HG02981 (cell line): ENCODE measurements around the gene NFRKB.
"Not testable (repeated sequence)": the region's sequence is repeated elsewhere in the genome, so short reads cannot be mapped to it uniquely, and the experiment has no call there.

Experiments
- ATAC-seq: cut with Tn5 transposase; IDR thresholded peaks from one replicate; pipeline ENCODE4 v1.9.1; 2021; ENCODE audit warnings: mild to moderate bottlenecking, moderate library complexity; ENCODE audit not compliant: unreplicated experiment

The NFRKB gene

DNA sequence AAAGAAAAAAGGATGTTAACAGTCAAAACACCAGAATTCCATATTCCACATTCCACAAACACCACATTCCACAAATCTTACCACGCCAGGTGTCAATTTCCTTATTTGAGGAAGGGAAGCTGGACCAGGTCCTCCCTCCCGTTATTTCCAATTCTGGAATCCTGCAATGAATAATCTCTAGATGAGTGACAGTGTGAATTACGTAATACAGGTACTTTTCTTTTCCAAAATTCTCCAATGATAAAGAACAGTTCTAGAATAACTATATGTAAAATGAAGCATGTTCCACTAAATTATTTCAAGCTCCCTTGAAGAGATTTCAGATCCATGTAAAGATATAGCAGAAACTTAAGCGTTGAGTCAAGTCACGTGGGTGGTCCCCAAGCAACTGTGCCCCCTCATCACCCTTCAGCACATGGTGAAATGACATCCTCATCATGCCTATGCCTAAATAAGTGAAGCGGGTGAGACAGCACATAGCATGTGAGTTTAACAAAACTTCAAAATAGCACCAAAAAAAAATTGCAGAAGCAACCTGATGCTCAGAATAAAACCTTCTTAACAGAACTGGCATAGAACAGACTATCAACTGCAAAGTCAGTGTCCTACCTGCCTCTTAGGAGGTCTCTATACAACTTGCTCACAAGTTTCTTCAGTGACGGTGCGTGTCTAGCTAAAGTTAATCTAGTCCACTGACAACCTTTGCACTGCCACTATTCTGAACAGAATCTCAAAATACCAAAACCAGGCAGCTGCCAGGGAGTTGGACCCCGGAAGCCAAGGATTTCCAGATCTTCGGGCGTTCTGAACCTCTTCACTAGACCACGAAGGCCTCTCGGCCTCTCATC is 876 bp downstream of the NFRKB start:
- ATAC-seq, result peak; percentile 14

DNA sequence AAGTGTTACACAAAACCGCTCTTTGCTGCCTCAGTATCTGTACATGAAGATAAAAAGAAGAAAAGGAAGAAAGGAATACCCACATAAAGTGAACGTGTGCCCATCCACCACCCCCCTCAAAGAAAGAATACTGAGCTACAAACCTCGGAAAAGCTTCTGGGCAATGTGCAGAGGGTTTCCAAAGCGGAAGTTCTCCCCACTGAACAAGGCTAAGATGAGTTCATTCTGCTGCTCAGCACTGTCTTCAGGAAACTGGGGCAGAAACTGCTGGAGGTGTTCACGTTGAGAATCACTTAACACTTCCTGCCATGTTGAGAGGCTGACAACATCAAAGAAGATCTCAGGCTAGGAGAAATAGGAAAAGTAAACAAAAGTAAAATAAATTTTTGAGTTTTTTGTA is 6.9 kb downstream of the NFRKB start:
- ATAC-seq, result no peak

DNA sequence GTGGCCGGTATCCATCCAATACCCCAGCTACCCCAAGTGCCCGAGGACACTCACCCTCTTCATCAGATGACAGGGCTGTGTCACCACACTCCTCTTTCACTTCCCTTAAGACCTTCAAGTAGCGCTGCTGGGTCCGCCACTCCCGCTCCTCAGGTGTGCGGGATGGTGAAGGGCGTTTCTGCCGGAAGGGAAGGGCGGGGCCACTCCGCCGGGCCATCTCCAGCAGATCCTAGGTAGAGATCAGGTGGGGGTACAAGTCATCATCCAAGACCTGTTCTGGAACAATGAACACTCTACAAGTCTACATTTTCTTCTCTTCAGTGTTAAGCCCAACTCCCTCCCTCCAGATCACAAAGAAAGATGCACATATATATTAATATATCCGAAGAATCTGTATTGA is 10.0 kb downstream of the NFRKB start:
- no peak for ATAC-seq

DNA sequence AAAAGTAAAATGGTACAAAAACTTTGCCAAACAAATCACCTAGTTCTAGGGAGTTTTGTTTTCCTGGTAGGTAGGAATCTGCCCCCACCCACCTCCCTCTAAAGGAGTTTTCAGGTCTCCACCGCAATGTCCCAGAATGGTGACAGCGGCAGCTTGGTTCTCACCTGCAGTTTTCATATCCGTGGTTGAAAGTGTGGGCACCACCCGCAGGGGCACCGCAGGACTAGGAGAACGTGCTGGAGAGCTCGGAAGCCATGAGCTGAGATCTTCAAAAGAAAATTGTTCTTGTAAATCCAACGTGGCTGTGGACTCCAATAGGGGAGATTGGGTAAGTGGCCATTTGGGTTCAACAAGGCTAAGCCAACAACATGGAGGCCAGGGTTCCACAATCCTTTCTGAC is 10.8 kb downstream of the NFRKB start:
- no peak for ATAC-seq

DNA sequence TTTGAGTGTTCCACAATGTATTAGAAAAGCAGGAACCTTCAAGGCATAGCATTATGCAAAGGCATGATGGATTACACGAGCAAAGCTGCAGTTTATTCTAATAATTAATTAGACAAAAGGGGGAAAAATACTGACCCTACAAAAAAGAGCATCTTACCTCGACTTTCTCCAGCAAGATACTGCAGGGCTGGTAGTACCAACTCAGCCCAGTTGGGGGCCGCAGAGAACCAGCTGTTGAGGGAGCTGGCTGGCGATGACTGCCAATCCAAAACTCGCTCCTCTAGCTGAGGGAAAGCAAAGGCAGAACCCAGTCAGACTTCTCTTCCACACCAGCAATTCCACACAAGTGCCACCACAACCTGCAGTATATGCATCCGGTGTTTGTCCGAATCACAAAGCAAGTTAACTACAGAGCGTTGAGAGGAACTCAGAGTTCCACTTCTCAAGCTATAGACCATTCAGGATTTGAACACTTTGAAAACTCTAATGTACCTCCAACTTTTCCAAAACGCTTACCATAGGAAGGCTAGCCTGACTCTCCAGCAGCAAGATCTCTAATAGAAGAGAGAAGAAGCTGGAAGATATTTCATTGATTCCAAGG is 13.7 kb downstream of the NFRKB start:
- ATAC-seq, result peak; percentile 79

DNA sequence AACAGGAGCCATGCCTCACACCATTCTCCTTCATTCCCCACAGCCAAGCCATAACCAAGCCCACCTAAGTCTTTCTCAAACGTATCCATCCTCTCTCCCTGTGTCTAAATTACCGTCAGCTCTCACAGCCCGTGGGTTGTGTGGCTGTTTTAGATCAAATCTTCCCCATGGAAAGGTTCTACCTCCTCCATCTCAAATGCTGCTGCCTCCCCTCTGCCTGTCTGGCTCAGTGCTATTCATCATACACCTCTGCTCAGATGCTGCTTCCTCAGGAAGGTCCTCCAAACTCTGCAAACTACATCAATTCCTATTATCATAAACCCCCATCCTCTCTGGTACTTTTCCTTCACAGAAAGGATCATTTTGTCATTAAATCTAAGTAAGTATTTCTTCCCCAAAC is 15.1 kb downstream of the NFRKB start:
- no peak for ATAC-seq

DNA sequence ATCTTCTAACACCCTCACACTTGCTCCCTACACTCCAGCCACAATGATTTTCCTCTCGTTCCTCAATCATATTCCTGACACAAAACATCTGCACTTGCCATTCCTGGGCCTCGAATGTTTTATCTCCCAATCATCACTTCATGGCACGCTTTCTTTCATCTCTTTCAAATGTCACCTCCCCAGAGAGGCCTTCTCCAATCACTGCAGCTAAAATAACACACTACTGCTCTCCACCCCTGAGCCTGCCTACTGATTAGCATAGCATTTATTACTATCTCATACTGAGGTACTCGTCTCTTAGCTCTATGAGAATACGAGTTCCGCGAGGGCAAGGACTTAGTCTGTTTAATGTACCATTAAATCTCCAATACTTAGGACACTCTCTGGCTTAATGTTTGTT is 23.5 kb downstream of the NFRKB start:
- no peak for ATAC-seq

DNA sequence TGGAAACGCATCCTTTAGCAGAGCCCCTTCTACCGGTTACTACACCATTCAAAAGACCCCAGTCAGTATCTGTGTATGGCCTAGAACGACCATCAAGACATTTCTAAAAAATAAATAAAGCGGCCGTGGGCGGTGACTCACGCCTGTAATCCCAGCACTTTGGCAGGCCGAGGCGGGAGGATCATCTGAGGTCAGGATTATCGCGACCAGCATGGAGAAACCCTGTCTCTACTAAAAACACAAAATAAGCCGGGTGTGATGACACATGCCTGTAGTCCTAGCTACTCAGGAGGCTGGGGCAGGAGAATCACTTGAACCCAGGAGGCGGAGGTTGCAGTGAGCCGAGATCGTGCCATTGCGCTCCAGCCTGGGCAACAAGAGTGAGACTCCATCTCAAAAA is 26.8 kb downstream of the NFRKB start:
- ATAC-seq, result not testable (repeated sequence)

DNA sequence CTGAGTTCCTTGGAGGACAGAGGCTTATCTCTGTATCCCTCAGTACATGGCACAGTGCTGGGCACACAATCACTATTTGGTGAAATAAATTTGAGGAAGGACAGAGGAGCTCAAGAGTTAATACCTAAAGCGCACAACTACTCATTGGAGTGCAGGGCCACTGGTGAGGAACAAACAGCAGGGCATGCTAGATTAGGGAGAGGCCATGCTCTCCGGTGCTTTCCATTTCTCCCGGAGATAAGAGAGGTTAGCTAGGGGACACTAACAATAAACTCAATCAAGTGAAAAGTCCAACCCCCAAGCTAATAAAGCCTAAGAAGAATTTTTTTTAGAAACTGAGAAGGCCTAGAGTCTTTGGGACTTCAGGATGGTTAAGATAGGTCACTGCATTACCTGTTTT is 29.1 kb downstream of the NFRKB start:
- no peak for ATAC-seq

DNA sequence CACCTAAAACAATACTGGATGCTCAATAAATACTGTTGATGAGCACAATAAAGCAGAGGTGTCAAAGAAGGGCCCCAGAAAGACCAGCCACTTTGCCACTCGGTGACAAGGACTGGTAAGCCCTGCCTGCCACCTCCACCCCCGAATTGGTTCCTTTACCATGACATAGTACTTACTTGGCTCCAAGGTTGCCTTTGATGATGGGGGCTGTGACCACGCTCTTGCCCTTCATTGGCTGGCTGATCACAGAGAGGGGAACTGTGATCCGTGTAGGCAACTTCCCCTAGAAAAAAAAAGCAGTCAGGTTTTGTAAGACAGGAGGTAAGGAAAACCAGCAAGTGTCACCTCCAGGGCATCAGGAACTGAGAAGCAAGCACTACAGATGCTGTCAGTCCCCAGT is 29.7 kb downstream of the NFRKB start:
- no peak for ATAC-seq

DNA sequence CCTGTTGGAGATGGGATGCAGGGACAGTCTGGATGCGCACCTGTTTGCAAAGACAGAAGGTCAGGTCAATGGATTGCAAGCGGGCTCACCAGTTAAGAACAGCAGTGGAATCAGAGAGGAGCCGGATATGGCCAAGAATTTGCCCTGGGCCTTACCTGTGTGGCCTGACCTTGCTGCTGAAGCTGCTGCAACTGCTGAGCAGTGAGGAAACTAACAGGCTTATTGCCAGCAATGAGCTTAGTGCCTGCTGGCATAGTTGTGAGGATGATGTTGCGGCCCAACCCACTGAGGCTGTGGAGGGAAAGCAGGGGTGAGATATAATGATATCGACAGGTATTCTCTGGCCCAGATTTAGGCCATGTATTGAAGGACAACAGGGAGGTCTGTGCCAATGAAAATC is 30.6 kb downstream of the NFRKB start:
- no peak for ATAC-seq

DNA sequence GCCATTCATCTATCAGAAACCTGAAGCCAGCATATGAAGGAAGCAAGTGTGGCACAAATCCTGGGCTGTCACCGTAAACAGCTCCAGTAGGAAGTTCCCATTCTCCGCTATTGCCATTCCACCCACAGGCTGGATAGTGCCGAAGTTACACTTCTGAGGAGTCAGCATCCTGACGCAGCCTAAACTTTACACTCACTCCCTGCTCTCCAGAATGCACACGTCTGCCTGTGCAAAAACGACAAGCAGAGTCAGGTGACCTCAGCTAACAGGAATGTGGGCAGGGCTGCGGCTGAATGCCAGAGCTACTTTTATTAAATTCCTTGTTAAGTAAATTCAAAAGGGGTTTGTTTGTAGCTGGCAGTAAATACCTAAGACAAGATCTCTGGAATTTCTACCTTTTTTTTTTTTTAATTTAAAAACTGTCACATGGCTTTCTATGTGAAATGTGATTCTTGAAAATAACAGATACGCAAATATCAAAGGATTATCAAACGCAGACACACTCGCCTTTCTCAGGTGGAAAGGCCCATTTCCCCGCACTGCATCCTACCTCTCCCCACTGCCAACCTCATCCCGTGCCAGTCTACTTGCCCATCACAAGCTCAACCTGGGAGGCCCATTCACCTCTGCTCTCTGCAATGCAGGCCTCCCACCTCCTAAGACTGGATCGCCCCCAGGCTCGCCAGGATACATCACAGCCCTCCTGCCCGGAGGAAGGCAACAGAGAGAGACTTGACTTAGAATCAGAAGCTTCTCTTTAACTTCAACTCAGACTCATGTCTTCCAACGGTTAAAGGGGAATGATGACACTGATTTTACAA is 33.5 kb downstream of the NFRKB start:
- ATAC-seq, result no peak

DNA sequence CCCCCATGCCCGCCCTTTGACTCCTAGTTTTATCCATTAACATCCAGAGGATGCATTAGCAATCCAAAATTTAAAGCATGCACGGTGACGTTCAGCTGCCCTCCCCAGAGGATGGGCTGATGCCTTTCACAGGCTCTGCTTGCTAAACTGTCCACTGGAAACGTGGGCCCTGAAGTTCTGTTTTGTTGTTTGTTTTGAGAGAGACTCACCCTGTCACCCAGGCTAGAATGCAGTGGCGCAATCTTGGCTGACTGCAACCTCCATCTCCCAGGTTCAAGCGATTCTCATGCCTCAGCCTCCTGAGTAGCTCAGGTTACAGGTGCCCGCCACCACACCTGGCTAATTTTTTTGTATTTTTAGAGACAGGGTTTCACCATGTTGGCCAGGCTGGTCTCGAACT is 39.3 kb downstream of the NFRKB start:
- no peak for ATAC-seq

DNA sequence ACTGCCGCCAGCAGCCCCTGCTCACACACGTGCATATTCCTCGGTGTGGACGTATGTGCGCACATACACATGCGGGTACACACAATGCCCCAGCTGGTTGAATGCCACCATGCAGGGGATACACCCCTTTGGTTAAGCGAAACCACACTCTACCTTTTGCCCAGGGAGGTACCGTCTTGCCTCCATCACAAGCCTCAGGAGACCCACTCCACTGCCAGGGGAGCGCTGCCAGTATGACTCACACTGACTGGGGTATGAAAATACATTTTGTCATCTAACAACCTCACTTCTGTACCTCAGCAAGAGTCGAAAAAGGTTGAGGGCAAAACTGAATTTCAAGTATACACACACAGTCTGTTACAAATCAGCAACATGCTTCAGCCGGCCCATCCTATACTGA is 40.3 kb downstream of the NFRKB start:
- no peak for ATAC-seq

DNA sequence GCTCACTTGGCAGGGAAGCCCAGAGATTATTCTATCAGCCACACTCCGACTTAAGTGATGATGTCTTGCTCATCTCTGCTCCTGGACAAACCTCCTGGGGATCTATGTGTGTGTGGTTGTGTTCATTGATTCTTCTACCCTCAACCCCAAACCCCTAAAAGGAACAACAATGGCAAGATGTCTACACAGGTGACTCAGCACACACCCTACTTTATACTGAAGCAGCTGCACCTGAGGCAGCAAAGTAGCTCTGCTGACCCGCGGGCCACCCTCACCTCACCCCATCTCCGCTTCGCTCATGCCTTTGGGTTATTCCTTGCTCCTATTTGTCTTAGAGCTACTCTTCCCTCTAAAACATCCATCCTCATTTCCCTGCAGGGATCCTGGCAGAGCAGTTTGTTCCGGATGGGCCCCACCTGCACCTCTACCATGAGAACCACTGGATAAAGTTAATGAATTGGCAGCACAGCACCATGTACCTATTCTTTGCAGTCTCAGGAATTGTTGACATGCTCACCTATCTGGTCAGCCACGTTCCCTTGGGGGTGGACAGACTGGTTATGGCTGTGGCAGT is 41.1 kb downstream of the NFRKB start:
- no peak for ATAC-seq

DNA sequence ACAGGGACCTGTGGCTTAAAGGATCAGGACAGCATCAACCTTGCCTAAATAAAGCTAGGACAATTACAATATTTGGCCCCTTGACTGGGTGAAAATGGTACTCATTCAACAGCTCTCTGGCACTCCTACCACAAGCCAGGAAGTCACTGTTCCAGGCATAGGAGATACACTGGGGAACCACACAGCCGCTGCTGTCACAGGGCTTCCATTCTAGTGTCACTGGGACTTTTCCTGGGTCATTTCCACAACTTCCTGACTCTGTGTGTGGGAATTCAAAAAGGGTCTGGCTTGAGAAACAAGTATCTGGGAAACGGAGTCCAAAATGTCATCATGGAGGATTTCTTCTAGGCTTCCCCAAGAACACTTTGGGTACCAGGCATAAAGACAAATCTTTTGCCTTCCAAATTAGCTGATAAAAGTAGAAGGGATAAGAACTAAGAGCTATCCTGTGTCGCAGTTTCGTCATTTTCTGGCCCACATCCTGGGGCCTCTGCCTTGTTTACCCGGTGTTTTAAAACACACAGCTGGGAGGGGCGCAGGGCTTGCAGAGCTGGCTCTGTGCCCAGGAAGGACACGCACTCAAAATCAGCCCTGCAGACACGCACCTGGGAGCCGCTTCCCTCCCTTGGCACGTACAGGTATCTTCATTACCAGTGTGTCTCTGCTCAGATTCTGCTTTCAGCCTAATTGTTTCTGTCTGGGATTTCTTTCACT is 41.7 kb downstream of the NFRKB start:
- ATAC-seq, result no peak

DNA sequence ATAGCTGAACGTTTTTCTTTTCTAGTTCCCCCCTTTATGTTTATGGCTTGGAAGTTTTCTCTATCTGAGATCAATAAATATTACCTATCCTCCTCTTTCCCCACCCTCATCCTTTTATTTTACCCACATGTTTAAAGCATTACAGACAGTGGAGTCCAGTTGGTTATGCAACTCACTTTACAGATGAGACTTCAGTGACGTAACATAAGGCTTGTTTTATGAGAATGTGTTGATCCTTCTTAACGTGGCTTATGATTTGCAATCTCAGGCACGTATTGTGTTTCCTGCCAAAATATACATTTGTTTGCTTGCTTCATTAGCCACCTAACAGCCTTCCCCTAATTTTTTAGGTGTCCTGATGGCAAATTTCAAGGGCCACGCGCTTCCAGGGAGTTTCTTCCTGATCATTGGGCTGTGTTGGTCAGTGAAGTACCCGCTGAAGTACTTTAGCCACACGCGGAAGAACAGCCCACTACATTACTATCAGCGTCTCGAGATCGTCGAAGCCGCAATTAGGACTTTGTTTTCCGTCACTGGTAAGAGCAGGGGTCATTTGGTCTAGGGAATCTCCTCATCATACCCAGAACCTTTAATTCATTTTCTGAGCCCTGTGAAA is 43.1 kb downstream of the NFRKB start:
- ATAC-seq, result no peak

DNA sequence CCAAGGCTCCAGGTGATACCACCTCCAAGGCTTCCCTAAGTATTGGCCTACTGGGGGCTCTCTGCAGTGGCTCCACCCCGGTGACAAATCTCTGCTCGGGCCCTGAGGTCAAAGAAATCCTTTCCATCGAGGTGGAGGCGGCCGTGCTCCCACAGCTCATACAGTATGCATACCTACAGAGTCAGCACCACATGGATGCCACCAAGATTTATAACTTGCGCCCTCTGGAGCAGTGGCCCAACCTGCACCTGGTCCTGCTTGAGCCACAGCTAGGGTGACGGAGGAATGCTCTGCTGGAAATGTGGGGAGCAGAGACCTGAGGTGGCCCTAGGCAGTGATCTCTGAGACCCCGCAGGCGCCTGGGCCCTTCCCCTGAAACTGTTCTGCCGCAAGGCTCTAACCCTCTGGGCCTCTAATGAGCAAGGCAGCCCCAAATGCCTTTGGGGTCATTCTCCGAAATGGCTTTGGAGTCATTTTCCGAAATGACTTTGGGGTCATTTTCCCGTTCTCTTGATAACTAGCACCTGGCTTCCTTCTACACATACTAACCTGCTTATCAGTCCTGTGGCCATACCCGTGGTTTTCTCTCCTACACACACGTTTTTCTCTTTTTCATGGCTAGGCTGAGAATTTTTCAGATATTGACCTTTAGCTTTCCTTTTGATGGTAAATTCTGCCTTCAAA is 45.8 kb downstream of the NFRKB start:
- no peak for ATAC-seq

DNA sequence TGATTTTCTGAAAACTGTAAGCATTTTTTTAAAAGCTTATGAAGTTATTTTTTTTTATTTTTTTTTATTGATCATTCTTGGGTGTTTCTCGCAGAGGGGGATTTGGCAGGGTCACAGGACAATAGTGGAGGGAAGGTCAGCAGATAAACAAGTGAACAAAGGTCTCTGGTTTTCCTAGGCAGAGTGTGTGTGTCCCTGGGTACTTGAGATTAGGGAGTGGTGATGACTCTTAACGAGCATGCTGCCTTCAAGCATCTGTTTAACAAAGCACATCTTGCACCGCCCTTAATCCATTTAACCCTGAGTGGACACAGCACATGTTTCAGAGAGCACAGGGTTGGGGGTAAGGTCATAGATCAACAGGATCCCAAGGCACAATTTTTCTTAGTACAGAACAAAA is 48.0 kb downstream of the NFRKB start:
- not testable (repeated sequence) for ATAC-seq
